Small intestine (tissue), 16 donors: ENCODE results near the gene CBY2. TPM values are rescaled to one million over a fixed set of nuclear protein-coding genes. Genes with fewer than 3 reads are reported as not detected.
A peak's percentile ranks its signal among the peaks of the same experiment; 100 is the strongest.
"Not testable (repeated sequence)": the region's sequence is repeated elsewhere in the genome, so short reads cannot be mapped to it uniquely, and the experiment has no call there.

Experiments used
- DNase-seq, 2 donors: peaks; one replicate each; pipeline versions ENCODE4 v3.0.0 to v3.0.0-alpha.2; 2013
- FAIRE-seq: peaks from 2 replicates; lab custom pipeline; 2012; peaks lifted over from hg19 to GRCh38; lab: Jason Lieb, UNC
- H3K27ac ChIP-seq, 3 donors: one replicate each; pipeline ENCODE4 v1.5.1; 2013; ENCODE audit warnings: low read length in 2 of 3, mild to moderate bottlenecking in 2 of 3, control low read depth in 1 of 3, inconsistent platforms in 1 of 3, low read depth in 1 of 3, moderate library complexity in 1 of 3
- H3K27me3 ChIP-seq, 3 donors: one replicate each; pipeline ENCODE4 v1.6.1; 2013; ENCODE audit warnings: low read length in 3 of 3, inconsistent platforms in 1 of 3; ENCODE audit not compliant: control insufficient read depth in 3 of 3, insufficient read depth in 3 of 3
- H3K36me3 ChIP-seq, 3 donors: one replicate each; pipeline ENCODE4 v1.6.1; 2013; ENCODE audit warnings: low read length in 3 of 3, inconsistent platforms in 1 of 3, low read depth in 1 of 3, mild to moderate bottlenecking in 1 of 3, moderate library complexity in 1 of 3; ENCODE audit not compliant: control insufficient read depth in 3 of 3, insufficient read depth in 2 of 3
- H3K4me1 ChIP-seq, 3 donors: one replicate each; pipeline ENCODE4 v1.6.1; 2013; ENCODE audit warnings: low read length in 2 of 3, inconsistent platforms in 1 of 3, low read depth in 1 of 3, mild to moderate bottlenecking in 1 of 3, moderate library complexity in 1 of 3; ENCODE audit not compliant: control insufficient read depth in 3 of 3, insufficient read depth in 2 of 3
- H3K4me3 ChIP-seq, 3 donors: one replicate each; pipeline ENCODE4 v1.5.1; 2013; ENCODE audit warnings: low read length in 3 of 3, control low read depth in 1 of 3, inconsistent platforms in 1 of 3, low read depth in 1 of 3, mild to moderate bottlenecking in 1 of 3, moderate library complexity in 1 of 3
- H3K9me3 ChIP-seq, 2 donors: one replicate each; pipeline ENCODE4 v1.6.1; 2013; ENCODE audit warnings: low read depth in 1 of 2, low read length in 1 of 2; ENCODE audit not compliant: control insufficient read depth in 2 of 2, insufficient read depth in 1 of 2
- WGBS, 3 donors: extraction: QIAGEN DNeasy Blood & Tissue Kit; methylation state at CpG; one replicate each; pipeline ENCODE4 v1.1.7; 2013; 5-methylcytosine and 5-hydroxymethylcytosine counted together
- long read RNA-seq, 10 donors: transcript quantifications; one replicate each; lab custom pipeline, GENCODE V29; 2026
- polyA plus RNA-seq, 4 donors: library from polyadenylated mRNA; stranded (reverse) in 3 of 4; unstranded in 1 of 4; fragments of 200-250 nt in 3 of 4; fragments of 120-200 nt in 1 of 4; gene quantifications; one replicate each; pipeline versions ENCODE4 v1.2.1 to v1.2.3, GENCODE V29; 2013
- donor health status: healthy with polysubstance abuse.
- donor health status: control.
- donor health status: control.
- donor health status: Bipolar disorder and iron deficiency.
- donor health status: healthy.

CBY2 gene, protein sequence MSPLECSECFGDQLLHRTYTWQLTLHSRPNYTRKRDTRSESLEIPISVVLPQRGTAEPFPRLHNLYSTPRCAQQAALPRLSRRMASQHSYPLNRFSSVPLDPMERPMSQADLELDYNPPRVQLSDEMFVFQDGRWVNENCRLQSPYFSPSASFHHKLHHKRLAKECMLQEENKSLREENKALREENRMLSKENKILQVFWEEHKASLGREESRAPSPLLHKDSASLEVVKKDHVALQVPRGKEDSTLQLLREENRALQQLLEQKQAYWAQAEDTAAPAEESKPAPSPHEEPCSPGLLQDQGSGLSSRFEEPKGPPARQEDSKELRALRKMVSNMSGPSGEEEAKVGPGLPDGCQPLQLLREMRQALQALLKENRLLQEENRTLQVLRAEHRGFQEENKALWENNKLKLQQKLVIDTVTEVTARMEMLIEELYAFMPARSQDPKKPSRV
- polyA plus RNA-seq = not detected
- long read RNA-seq, donor 1 = 0 reads
- long read RNA-seq, donor 2 = 0 reads
- long read RNA-seq, donor 3 = 0 reads
- long read RNA-seq, donor 4 = 0 reads
- long read RNA-seq, donor 5 = 0 reads
- long read RNA-seq, donor 6 = 0 reads
- long read RNA-seq, donor 7 = 0 reads
- long read RNA-seq, donor 8 = 0 reads
- long read RNA-seq, donor 9 = 0 reads
- long read RNA-seq, donor 10 = 0 reads

DNA sequence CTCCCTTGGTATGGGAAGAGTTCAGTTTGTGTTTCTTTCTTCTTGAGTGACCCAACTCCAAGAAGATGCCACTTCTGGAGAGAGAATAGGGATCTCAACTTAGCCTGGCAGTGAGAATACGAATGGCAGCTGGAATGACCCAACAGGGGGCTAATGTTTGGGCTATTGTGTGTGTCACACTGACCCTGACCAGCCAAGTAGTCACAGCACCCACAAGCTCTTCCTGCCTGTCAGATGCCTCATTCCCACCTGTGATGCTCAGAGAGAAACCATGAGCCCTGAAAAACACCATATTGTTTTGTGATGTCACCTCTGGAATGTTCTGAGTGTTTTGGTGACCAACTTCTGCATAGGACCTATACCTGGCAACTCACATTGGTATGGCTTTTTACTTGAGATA lies at the start of gene CBY2:
CBY2 (plus strand) TSS at position 233 of the 400 bp plus-strand sequence; CDS start at position 304, 71 bp downstream.
- Histone ChIP-seq H3K27me3 (no peaks in the 10 kb centered on the region), H3K9me3 (no peaks in the 10 kb centered on the region), H3K4me3 (no peak within 1 kb of the TSS), H3K36me3 (no peaks in the 10 kb centered on the region), H3K27ac (peak within 1 kb of the TSS in 1 of 3 donors; percentile 76), H3K4me1 (no peaks in the 10 kb centered on the region)
- DNase-seq (no peak), FAIRE-seq (no peak)
- 48 to 73% (median 53%) methylated on average over 1 of the region's 1 CpG for WGBS, 3 donors

- WGBS, 3 donors = 68 to 76% (median 76%) methylated on average over 5 of the region's 5 CpGs
- Histone ChIP-seq H3K9me3 (peaks cover 0 to 3% of the 10 kb centered on the region in 2 donors), H3K4me3 (no peak overlapping the region), H3K27ac (no peak overlapping the region), H3K36me3 (no peaks in the 10 kb centered on the region), H3K27me3 (peaks cover 0 to 2% (median 0%) of the 10 kb centered on the region in 3 donors), H3K4me1 (no peaks in the 10 kb centered on the region)
- FAIRE-seq (no peak), DNase-seq (no peak)
Measured at GRCh38 chr13:45654633-45655349, 47.3 kb upstream of the CBY2 start.

GRCh38 chr13:45658586-45659235 lies 43.4 kb upstream of the CBY2 start:
- FAIRE-seq = no peak
- DNase-seq = no peak
- H3K4me3 ChIP-seq = no peak overlapping the region
- H3K36me3 ChIP-seq = no peaks in the 10 kb centered on the region
- H3K27ac ChIP-seq = no peak overlapping the region
- no peaks in the 10 kb centered on the region for H3K4me1 ChIP-seq
- WGBS, 3 donors = 84 to 91% (median 88%) methylated on average over 5 of the region's 5 CpGs
- peaks cover 0 to 2% (median 0%) of the 10 kb centered on the region in 3 donors for H3K27me3 ChIP-seq
- peaks cover 0 to 3% of the 10 kb centered on the region in 2 donors for H3K9me3 ChIP-seq

- Histone ChIP-seq H3K27ac (no peak overlapping the region), H3K4me3 (no peak overlapping the region), H3K9me3 (peaks cover 0 to 3% of the 10 kb centered on the region in 2 donors), H3K36me3 (no peaks in the 10 kb centered on the region), H3K4me1 (no peaks in the 10 kb centered on the region), H3K27me3 (peaks cover 0 to 2% (median 0%) of the 10 kb centered on the region in 3 donors)
- FAIRE-seq (no peak), DNase-seq (no peak)
- 39 to 57% (median 50%) methylated on average over 3 of the region's 3 CpGs for WGBS, 3 donors
Measured at GRCh38 chr13:45659536-45659935, 42.6 kb upstream of the CBY2 start.

GRCh38 chr13:45660458-45660857 lies 41.7 kb upstream of the CBY2 start:
- not testable (repeated sequence) for H3K36me3 ChIP-seq, FAIRE-seq, H3K4me3 ChIP-seq, DNase-seq, H3K4me1 ChIP-seq, H3K27ac ChIP-seq, H3K27me3 ChIP-seq, H3K9me3 ChIP-seq
- WGBS, 3 donors = 8 to 16% (median 10%) methylated on average over 1 of the region's 1 CpG

DNA sequence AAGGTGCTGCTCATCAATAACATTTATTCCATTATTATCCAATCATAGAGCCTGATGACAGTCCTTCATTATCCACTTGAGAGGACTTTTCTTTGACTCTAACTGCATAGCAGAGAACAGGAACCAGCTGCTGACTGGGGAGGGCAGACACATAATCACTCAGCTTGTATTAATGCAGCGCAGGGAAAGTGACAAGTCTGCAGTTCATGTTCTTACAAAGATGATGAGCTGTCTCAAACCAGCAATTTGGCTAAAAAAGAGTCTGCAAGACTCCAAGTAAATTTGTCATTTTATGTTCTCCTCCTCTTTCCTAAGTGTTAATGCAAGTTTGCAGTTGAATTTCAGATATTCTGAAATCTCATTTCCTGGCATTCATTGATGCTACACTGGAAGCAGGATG lies 40.0 kb upstream of the CBY2 start:
- Histone ChIP-seq H3K4me1 (no peaks in the 10 kb centered on the region), H3K27me3 (peaks cover 0 to 2% (median 0%) of the 10 kb centered on the region in 3 donors), H3K9me3 (peaks cover 0 to 3% of the 10 kb centered on the region in 2 donors), H3K4me3 (no peak overlapping the region), H3K27ac (no peak overlapping the region), H3K36me3 (no peaks in the 10 kb centered on the region)
- no peak for DNase-seq
- no peak for FAIRE-seq
- 69 to 81% (median 79%) methylated on average over 1 of the region's 1 CpG for WGBS, 3 donors

DNA sequence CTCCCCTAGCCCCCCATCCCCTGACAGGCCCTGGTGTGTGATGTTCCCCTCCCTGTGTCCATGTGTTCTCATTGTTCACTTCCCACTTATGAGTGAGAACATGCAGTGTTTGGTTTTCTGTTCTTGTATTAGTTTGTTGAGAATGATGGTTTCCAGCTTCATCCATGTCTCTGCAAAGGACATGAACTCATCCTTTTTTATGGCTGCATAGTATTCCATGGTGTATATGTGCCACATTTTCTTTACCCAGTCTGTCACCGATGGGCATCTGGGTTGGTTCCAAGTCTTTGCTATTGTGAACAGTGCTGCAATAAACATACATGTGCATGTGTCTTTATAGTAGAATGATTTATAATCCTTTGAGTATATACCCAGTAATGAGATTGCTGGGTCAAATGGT lies 39.2 kb upstream of the CBY2 start:
- FAIRE-seq, H3K4me3 ChIP-seq, H3K4me1 ChIP-seq, H3K36me3 ChIP-seq, H3K27me3 ChIP-seq, DNase-seq, H3K27ac ChIP-seq, H3K9me3 ChIP-seq: not testable (repeated sequence)
- 89 to 100% (median 100%) methylated on average over 1 of the region's 1 CpG for WGBS, 3 donors

GRCh38 chr13:45669626-45670025 lies 32.5 kb upstream of the CBY2 start:
- H3K9me3 ChIP-seq, H3K4me3 ChIP-seq, H3K4me1 ChIP-seq, H3K27ac ChIP-seq, H3K27me3 ChIP-seq, FAIRE-seq, H3K36me3 ChIP-seq, DNase-seq: not testable (repeated sequence)
- WGBS, 3 donors = 63 to 76% (median 66%) methylated on average over 6 to 13 of the region's 14 CpGs
